Heart right ventricle (tissue), 16 donors: ENCODE data around the gene CROCC2. TPM values are rescaled to one million over a fixed set of nuclear protein-coding genes. Genes with fewer than 3 reads are reported as not detected.
A peak's percentile ranks its signal among the peaks of the same experiment; 100 is the strongest.

ENCODE experiments used
- ATAC-seq, 8 donors: fragments of 200-7000 bp; cut with Tn5 transposase; one replicate each; pipeline ENCODE4 v1.9.1; 2020; ENCODE audit warnings: mild to moderate bottlenecking in 8 of 8, moderate library complexity in 8 of 8, moderate number of reproducible peaks in 1 of 8
- DNase-seq, 2 donors: peaks; one replicate each; pipeline ENCODE4 v3.0.0-alpha.2; 2020
- H3K27ac ChIP-seq, 10 donors: fragments of 200-600 bp; sonication (generic) in 2 of 10; one replicate each; pipeline versions ENCODE4 v1.5.0 to v1.8.0; 2020 to 2022; ENCODE audit warnings: mild to moderate bottlenecking in 3 of 10
- H3K27me3 ChIP-seq, 7 donors: fragments of 200-600 bp; one replicate each; pipeline ENCODE4 v1.8.0; 2021 to 2022; ENCODE audit warnings: mild to moderate bottlenecking in 2 of 7
- H3K36me3 ChIP-seq, 9 donors: fragments of 200-600 bp; sonication (generic) in 1 of 9; one replicate each; pipeline versions ENCODE4 v1.5.0 to v1.8.0; 2020 to 2022; ENCODE audit warnings: mild to moderate bottlenecking in 2 of 9
- H3K4me1 ChIP-seq, 9 donors: fragments of 200-600 bp; sonication (generic) in 1 of 9; one replicate each; pipeline versions ENCODE4 v1.5.0 to v1.8.0; 2020 to 2022; ENCODE audit warnings: mild to moderate bottlenecking in 4 of 9
- H3K4me3 ChIP-seq, 10 donors: fragments of 200-600 bp; sonication (generic) in 2 of 10; one replicate each; pipeline versions ENCODE4 v1.5.0 to v1.8.0; 2020 to 2022; ENCODE audit warnings: mild to moderate bottlenecking in 7 of 10, moderate library complexity in 2 of 10
- H3K9me3 ChIP-seq, 11 donors: fragments of 200-600 bp in 10 of 11; sonication (generic) in 2 of 11; one replicate each; pipeline versions ENCODE4 v1.5.0 to v1.8.0; 2013 to 2022; ENCODE audit warnings: mild to moderate bottlenecking in 2 of 11, control low read depth in 1 of 11, moderate library complexity in 1 of 11
- CTCF ChIP-seq, 9 donors: fragments of 200-600 bp; sonication (generic) in 2 of 9; IDR thresholded peaks; one replicate each; pipeline versions ENCODE4 v1.5.0 to v1.8.0; 2021 to 2022; ENCODE audit warnings: antibody characterized with exemption in 9 of 9, mild to moderate bottlenecking in 5 of 9, moderate library complexity in 1 of 9
- WGBS, 2 donors: extraction: QIAGEN DNeasy Blood & Tissue Kit; methylation state at CpG; one replicate each; pipeline ENCODE4 v1.1.7; 2013; ENCODE audit warnings: inconsistent platforms in 1 of 2; 5-methylcytosine and 5-hydroxymethylcytosine counted together
- intact Hi-C, 10 donors: fragments of 100-400 bp; cut with DNase I; formaldehyde crosslinking; loops; one replicate each; pipeline versions ENCODE4 v1.11.1 to v1.14.2; 2022
- polyA plus RNA-seq, 2 donors: library from polyadenylated mRNA; stranded (reverse); fragments of 200-250 nt; gene quantifications; one replicate each; pipeline ENCODE4 v1.2.3, GENCODE V29; 2013
- total RNA-seq, 10 donors: library from RNA; stranded (reverse); fragmentation: NEBNext Ultra II Directional in 3 of 10; extraction: Animal tissue kit (Norgen Biotek cat#: 25700) in 3 of 10; gene quantifications; one replicate each; pipeline versions ENCODE4 v1.2.1 to v1.2.4, GENCODE V29; 2021 to 2023
- donor health status: Arrhythmogenic right ventricular cardiomyopathy.
- donor health status: ischemic (EF 13 %, LVEDD 7.1; RV severe dilation, severe dysfunction).
- donor health status: healthy with polysubstance abuse.
- donor health status: DM: no; HTN: yes; CAD: no.
- donor health status: DM: no; HTN: no; CAD: no.
- donor health status: ischemic (EF 25% LVEDD 6.9; RV normal size, moderate dysfunction).
- donor health status: ischemic (EF 25% LVEDD 5.7; RV mildly dilated, moderate dysfunction).
- donor health status: healthy.
- donor health status: DM: yes; HTN: yes; CAD: no.
- donor health status: Ischemic cardiomyopathy.
- donor health status: ischemic (EF 35%, LVEDD 5.7; RV mildly dilated, moderate dysfunction).
- donor health status: nonischemic (EF 11% LVEDD 7.7; RV severe dilation, severe dysfunction).
- donor health status: DM: yes; HTN: yes; CAD: no.
- donor health status: PGD.
- donor health status: ischemic (EF 29% LVEDD 5.4; RV normal size, mild dysfunction).
- donor health status: nonischemic (EF 23%, LVEDD 6.1; RV moderate dilation, normal function).

The CROCC2 gene
- total and polyA plus RNA-seq, 12 donors = 0.06 TPM; not detected in 11

- 74 to 84% methylated on average over 12 of the region's 12 CpGs for WGBS, 2 donors
- Histone ChIP-seq H3K27ac (peak overlapping the region in 7 of 10 donors; percentile 36 to 75 (median 56)), H3K4me1 (peaks cover 3 to 23% (median 14%) of the 10 kb centered on the region in 9 donors)
Observed at GRCh38 chr2:241010531-241011295, 104.6 kb downstream of the CROCC2 start.

GRCh38 chr2:241011296-241011600, 105.1 kb downstream of the CROCC2 start:
- ATAC-seq (no peak), DNase-seq (no peak)
- intact Hi-C loops = no loop called here
- H3K4me3 ChIP-seq = no peak overlapping the region
- H3K4me1 ChIP-seq = peaks cover 3 to 23% (median 14%) of the 10 kb centered on the region in 9 donors
- H3K36me3 ChIP-seq = no peaks in the 10 kb centered on the region
- no peak for TF ChIP-seq CTCF (IDR thresholded peaks at IDR 0.05)
- no peak overlapping the region for H3K27ac ChIP-seq
- peaks cover 0 to 2% (median 0%) of the 10 kb centered on the region in 11 donors for H3K9me3 ChIP-seq
- 90 to 96% methylated on average over 9 of the region's 9 CpGs for WGBS, 2 donors
- H3K27me3 ChIP-seq = no peaks in the 10 kb centered on the region

More at GRCh38 chr2:241010531-241011295, 104.6 kb downstream of the CROCC2 start:
- Histone ChIP-seq H3K36me3 (no peaks in the 10 kb centered on the region), H3K4me3 (peak overlapping the region in 3 of 10 donors; percentile 35 to 49 (median 38)), H3K9me3 (peaks cover 0 to 7% (median 2%) of the 10 kb centered on the region in 11 donors), H3K27me3 (no peaks in the 10 kb centered on the region)
- TF ChIP-seq CTCF (IDR thresholded peaks at IDR 0.05) = no peak
- ATAC-seq (peak in 2 of 8 donors; percentile 3 to 7), DNase-seq (no peak)
- intact Hi-C loops = no loop called here

- 78 to 84% methylated on average over 29 of the region's 29 CpGs for WGBS, 2 donors
Observed at GRCh38 chr2:241011751-241012510, 105.8 kb downstream of the CROCC2 start.

More at GRCh38 chr2:241011751-241012510, 105.8 kb downstream of the CROCC2 start:
- Histone ChIP-seq H3K9me3 (no peaks in the 10 kb centered on the region), H3K27ac (no peak overlapping the region), H3K4me1 (peaks cover 3 to 23% (median 14%) of the 10 kb centered on the region in 9 donors), H3K4me3 (no peak overlapping the region), H3K27me3 (no peaks in the 10 kb centered on the region), H3K36me3 (no peaks in the 10 kb centered on the region)
- DNase-seq (no peak), ATAC-seq (no peak)
- TF ChIP-seq CTCF (IDR thresholded peaks at IDR 0.05) = no peak
- intact Hi-C loops = no loop called here
